ENCODE data around the gene VILL. TPM values are rescaled to one million over a fixed set of nuclear protein-coding genes. Genes with fewer than 3 reads are reported as not detected.

Gene VILL
- total RNA-seq, 1 experiment from 2014 or later = 1.2 TPM

DNA sequence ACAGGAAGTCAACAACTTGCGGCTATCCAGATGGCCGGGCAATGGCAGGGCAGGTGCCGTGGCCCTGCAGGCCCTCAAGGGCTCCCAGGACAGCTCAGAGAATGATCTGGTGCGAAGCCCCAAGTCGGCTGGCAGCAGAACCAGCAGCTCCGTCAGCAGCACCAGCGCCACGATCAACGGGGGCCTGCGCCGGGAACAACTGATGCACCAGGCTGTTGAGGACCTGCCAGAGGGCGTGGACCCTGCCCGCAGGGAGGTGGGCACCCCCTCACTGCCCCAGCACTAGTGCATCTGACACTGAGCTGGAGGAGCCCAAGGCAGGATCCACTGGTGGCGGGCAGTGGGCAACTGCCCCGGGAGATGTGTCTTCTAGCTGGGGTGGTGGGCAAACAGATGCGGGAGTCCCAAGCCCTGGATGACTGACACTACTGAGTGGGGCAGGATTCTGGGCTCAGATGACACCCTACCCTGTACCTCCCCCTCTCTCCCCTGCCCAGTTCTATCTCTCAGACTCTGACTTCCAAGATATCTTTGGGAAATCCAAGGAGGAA is 15.9 kb downstream of the VILL start:
- Histone ChIP-seq H3K79me2 (ENCODE audit: insufficient read depth, low read length) (no peaks in the 10 kb centered on the region), H3K36me3 (ENCODE audit: control insufficient read depth in 1 of 2, insufficient read depth in 2 of 2, low read length in 2 of 2) (no peaks in the 10 kb centered on the region), H3K9ac (ENCODE audit: low read length) (no peak overlapping the region), H3K27ac (ENCODE audit: low read depth, low read length) (no peak overlapping the region), H2AFZ (ENCODE audit: low read depth, low read length, poor library complexity, severe bottlenecking) (no peak overlapping the region), H3K4me2 (ENCODE audit: low read length) (no peak overlapping the region), H3K4me1 (ENCODE audit: control insufficient read depth in 1 of 2, insufficient read depth in 2 of 2, low read length in 2 of 2) (peaks cover 0 to 21% of the 10 kb centered on the region in 2 experiments; a peak in 1 of 4 replicates), H3K27me3 (ENCODE audit: insufficient read depth, low read length) (no peaks in the 10 kb centered on the region), H3K4me3 (replicated peaks in 1 of 2; ENCODE audit: low read depth in 1 of 2, low read length in 2 of 2) (no peak overlapping the region), H3K9me3 (ENCODE audit: control insufficient read depth in 1 of 2, insufficient read depth in 1 of 2, low read depth in 1 of 2, low read length in 2 of 2) (no peaks in the 10 kb centered on the region), H4K20me1 (ENCODE audit: insufficient read depth) (no peaks in the 10 kb centered on the region), H3K9me2 (ENCODE audit: insufficient read depth) (no peaks in the 10 kb centered on the region)
- intact Hi-C loops (cut with micrococcal nuclease) = no loop called here
- ATAC-seq (no peak), DNase-seq (ENCODE audit: low read depth, low spot score) (no peak)
- RAD21 ChIA-PET (ENCODE audit: low non-redundant PET in 1 of 2, low total read pairs in 2 of 2, uncharacterized antibody in 2 of 2, unreplicated experiment in 2 of 2) = no interaction called here
- BruUV-seq (replicated peaks) = no TSS peak
- POLR2A ChIA-PET = no interaction called here
- TF ChIP-seq YY1 (IDR thresholded peaks at IDR 0.05; ENCODE audit: extremely low read depth, insufficient replicate concordance, low read depth, low read length) = no peak
- no peak for TF ChIP-seq ELF1 (IDR thresholded peaks at IDR 0.05; ENCODE audit: borderline replicate concordance, low read depth)
- no peak for TF ChIP-seq CEBPB (IDR thresholded peaks at IDR 0.05; ENCODE audit: low read depth)
- no peak for TF ChIP-seq ATF3 (IDR thresholded peaks at IDR 0.05)
- TF ChIP-seq JUND (IDR thresholded peaks at IDR 0.05) = no peak
- no peak for TF ChIP-seq SIN3A (IDR thresholded peaks at IDR 0.05; ENCODE audit: low read depth)
- TF ChIP-seq TCF7L2 (IDR thresholded peaks at IDR 0.05; ENCODE audit: borderline replicate concordance, extremely low read depth, insufficient read depth, insufficient read length) = no peak
- TF ChIP-seq RAD21 (IDR thresholded peaks at IDR 0.05; ENCODE audit: low read depth) = no peak
- no peak for TF ChIP-seq EGR1 (IDR thresholded peaks at IDR 0.05; ENCODE audit: low read depth)
- TF ChIP-seq, protein P1, sequence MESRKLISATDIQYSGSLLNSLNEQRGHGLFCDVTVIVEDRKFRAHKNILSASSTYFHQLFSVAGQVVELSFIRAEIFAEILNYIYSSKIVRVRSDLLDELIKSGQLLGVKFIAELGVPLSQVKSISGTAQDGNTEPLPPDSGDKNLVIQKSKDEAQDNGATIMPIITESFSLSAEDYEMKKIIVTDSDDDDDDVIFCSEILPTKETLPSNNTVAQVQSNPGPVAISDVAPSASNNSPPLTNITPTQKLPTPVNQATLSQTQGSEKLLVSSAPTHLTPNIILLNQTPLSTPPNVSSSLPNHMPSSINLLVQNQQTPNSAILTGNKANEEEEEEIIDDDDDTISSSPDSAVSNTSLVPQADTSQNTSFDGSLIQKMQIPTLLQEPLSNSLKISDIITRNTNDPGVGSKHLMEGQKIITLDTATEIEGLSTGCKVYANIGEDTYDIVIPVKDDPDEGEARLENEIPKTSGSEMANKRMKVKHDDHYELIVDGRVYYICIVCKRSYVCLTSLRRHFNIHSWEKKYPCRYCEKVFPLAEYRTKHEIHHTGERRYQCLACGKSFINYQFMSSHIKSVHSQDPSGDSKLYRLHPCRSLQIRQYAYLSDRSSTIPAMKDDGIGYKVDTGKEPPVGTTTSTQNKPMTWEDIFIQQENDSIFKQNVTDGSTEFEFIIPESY (IDR thresholded peaks at IDR 0.05; ENCODE audit: extremely low read depth, insufficient replicate concordance, low read length) = no peak
- TF ChIP-seq SRF (IDR thresholded peaks at IDR 0.05; ENCODE audit: low read depth) = no peak
- no peak for TF ChIP-seq ZNF274 (IDR thresholded peaks at IDR 0.05; ENCODE audit: low read depth, low read length)
- no peak for TF ChIP-seq FOSL1 (IDR thresholded peaks at IDR 0.05; ENCODE audit: low read depth)
- no peak for TF ChIP-seq POLR2A (IDR thresholded peaks at IDR 0.05; ENCODE audit: borderline replicate concordance, extremely low read depth, insufficient read depth, insufficient read length)
- no peak for TF ChIP-seq ZFX (IDR thresholded peaks at IDR 0.05)
- no peak for TF ChIP-seq EZH2 (IDR thresholded peaks at IDR 0.05)
- no peak for TF ChIP-seq SP1 (IDR thresholded peaks at IDR 0.05; ENCODE audit: low read depth)
- no peak for TF ChIP-seq CBX3 (IDR thresholded peaks at IDR 0.05; ENCODE audit: low read depth)
- TF ChIP-seq CTCF (IDR thresholded peaks at IDR 0.05 in 2 of 3, conservative IDR thresholded peaks at IDR 0.05 in 1 of 3; ENCODE audit: borderline replicate concordance in 1 of 3, insufficient read depth in 1 of 3, low read depth in 2 of 3, low read length in 2 of 3) = no peak
- CTCF ChIA-PET = no interaction called here
